HFF-Myc (cell line): ENCODE data around the gene RNF126.
A peak's percentile ranks its signal among the peaks of the same experiment; 100 is the strongest.

Experiments used
- DNase-seq: peaks from one replicate; pipeline ENCODE4 v3.0.0-alpha.2; 2011; ENCODE audit warnings: low read depth; ENCODE audit errors: extremely low read depth
- H3K4me3 ChIP-seq: replicated peaks from 2 replicates; pipeline ENCODE4 v1.5.1; 2011; ENCODE audit warnings: low read depth, mild to moderate bottlenecking, control low read depth, low read length
- CTCF ChIP-seq: IDR thresholded peaks from 2 replicates; pipeline ENCODE4 v1.5.1; 2012; ENCODE audit warnings: mild to moderate bottlenecking, low read depth, low read length, control low read depth; ENCODE audit errors: missing control alignments

RNF126 gene

DNA sequence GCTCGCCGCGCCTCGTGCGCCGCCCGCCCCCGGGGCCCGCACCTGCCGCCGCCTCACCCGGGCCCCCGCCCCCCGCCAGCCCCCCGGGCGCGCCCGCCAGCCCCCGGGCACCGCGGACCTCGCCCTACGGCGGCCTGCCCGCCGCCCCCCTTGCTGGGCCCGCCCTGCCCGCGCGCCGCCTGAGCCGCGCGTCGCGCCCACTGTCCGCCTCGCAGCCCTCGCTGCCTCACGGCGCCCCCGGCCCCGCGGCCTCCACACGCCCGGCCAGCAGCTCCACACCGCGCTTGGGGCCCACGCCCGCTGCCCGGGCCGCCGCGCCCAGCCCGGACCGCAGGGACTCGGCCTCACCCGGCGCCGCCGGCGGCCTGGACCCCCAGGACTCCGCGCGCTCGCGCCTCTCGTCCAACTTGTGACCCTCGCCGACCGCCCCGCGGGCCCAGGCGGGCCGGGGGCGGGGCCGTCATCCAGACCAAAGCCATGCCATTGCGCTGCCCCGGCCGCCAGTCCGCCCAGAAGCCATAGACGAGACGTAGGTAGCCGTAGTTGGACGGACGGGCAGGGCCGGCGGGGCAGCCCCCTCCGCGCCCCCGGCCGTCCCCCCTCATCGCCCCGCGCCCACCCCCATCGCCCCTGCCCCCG lies 46.8 kb downstream of the RNF126 start:
- no peak for TF ChIP-seq CTCF
- no peak for DNase-seq
- no peak overlapping the region for H3K4me3 ChIP-seq

DNA sequence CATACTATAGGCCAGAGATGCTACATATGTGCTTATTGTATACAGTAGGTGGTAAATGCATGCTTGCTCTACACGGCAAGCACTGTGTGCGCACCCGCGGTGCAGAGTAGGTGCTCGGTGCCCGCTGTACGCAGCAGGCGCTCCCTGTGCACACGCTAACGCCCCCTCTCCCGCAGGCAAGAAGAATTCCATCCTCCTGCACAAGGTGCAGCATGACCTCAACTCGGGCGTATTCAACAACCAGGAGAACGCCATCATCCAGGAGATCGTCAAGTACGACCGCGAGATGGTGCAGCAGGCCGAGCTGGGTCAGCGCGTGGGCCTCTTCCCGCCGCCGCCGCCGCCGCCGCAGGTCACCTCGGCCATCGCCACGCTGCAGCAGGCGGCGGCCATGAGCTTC lies 47.4 kb downstream of the RNF126 start:
- no peak for TF ChIP-seq CTCF
- DNase-seq = no peak
- no peak overlapping the region for H3K4me3 ChIP-seq

DNA sequence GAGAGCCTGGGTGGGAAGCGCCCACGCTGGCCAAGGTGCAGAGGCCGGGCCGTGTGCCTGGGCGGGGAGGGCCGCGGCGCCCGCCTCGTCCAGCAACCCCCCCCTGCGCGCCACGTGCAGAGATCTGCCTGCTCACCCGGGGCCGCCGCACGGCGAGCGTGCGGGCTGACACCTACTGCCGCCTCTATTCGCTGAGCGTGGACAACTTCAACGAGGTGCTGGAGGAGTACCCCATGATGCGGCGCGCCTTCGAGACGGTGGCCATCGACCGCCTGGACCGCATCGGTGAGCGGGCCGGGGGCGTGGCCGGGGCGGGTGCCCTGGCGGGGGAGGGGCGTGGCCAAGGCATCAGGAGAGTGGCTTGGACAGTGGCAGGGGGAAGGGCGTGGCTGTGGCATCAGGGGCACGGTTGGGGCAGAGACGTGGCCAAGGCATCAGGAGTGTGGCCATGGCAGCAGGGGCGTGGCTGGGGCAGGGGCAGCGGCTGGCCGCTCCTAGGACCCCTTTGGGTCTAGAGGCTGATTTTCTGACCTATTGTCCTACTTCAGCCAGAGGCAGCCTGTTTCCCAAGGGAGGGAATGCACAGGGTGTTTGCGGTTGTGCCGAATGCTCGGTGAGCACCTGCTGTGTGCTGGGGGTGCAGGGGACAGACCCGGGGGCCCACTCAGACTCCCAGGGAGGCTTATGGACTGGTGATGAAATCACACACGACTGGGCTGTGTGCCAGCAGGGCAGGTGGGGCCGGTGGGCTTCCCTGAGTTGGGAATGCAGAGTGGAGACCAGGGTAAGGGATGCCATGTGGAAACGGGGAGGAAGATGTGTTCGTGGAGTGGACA lies 49.1 kb downstream of the RNF126 start:
- TF ChIP-seq CTCF = no peak
- no peak for DNase-seq
- no peak overlapping the region for H3K4me3 ChIP-seq

- no peak for DNase-seq
- TF ChIP-seq CTCF = no peak
- no peak overlapping the region for H3K4me3 ChIP-seq
These were observed 50.1 kb downstream of the RNF126 start for GRCh38 chr19:612941-613340.

DNA sequence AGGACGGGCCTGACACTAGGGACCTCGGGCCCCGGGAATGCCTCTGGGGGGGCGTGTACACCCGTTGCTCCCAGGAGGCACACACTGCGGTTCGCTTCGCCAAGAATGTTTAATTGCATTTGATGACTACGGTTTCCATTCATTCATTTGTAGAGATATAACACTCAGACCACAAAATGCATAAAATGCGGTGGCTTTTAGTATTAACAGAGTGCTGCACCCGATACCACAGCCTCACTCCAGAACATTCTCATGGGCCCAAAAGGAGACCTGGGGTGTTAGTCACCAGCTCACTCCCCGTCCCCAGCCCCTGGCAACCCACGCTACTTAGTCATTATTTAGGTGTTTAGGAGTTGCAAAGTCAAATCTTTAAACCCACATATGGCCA lies 51.5 kb downstream of the RNF126 start:
- DNase-seq = peak; percentile 56

DNA sequence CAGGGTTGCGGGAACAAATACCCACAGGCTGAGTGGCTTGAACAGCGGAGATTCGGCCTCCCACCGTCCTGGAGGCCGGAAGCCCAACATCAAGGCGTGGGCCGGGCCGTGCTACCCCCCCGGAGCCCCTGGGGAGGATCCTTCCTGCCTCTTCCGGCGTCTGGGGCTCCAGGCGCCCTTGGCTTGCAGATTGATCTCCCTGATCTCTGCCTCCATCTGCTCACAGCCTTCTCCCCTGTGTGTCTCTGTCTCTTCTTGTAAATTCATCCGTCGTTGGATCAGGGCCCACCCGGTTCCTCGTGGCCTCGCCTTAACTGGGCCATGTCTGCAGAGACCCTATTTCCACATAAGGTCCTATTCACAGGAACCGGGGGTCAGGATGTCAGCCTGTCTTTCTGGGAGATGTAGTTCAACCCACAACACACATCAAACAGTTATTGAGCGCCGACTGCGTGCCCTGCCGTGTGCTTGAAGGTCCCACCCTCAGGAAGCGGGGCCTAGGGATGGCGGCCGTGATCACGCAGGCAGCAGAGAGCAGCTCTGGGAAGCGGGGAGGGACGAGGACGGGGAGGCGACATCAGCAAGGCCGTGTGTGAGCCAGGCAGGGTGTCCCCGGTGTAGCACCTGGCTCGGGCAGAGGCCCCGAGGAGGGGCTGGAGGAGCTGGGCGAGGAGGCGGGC lies 52.1 kb downstream of the RNF126 start:
- H3K4me3 ChIP-seq = no peak overlapping the region
- no peak for DNase-seq
- no peak for TF ChIP-seq CTCF

More for the DNA sequence above, 51.5 kb downstream of the RNF126 start:
- H3K4me3 ChIP-seq = no peak overlapping the region
- TF ChIP-seq CTCF = no peak
